ENCODE data around the gene ANTKMT.

ANTKMT gene

DNA sequence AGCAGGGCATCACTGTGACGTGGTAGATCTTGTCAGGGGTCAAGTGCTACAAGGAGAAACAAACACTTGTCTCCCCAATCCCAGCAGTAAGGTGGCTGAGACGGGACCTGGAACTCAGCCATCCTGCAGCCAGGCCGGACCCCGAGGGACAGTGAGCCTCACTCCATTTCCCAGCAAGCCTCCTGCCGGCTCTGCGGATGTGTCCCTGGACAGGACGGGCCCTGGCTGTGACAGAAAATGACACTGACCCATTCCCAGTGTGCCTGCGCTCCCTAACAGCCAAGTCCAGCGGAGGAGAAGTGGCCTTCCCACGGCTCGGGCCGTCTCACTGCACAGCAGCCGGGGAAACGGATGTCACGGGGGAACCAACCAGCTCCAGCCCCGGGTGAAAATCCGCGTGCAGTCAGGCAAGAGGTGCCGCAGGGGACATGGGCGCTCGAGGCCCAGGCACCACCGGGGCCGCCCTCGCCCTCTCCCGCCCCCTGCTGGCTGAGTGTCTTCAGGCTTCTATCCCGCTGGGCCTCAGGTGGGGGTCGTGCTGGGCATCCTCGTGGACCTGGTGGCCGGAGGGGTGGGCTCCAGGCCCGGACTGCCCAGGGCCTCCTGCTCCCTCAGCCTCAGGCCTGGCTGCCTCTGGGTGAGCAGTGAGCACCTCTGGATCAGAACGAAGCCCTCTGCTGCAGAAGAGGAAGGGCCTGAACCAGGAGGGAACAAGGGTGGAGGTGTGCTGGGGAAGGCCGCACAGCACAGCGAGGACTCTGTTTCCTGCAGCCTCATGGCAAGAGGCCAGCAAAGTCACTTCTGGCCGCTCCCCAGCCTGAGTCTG lies 12.6 kb downstream of the ANTKMT start:
- TF ChIP-seq POLR2AphosphoS5 (IDR thresholded peaks at IDR 0.05; ENCODE audit: low read depth, low read length) (no peak), TAF1 (IDR thresholded peaks at IDR 0.05; ENCODE audit: borderline replicate concordance, insufficient read depth, low read length) (no peak), FOXP2 (optimal IDR thresholded peaks at IDR 0.05; ENCODE audit: borderline replicate concordance, extremely low read depth, extremely low read length, insufficient read depth) (no peak), SIN3A (IDR thresholded peaks at IDR 0.05; ENCODE audit: borderline replicate concordance, insufficient read depth, low read length) (no peak)
- TF ChIP-seq, protein P1, sequence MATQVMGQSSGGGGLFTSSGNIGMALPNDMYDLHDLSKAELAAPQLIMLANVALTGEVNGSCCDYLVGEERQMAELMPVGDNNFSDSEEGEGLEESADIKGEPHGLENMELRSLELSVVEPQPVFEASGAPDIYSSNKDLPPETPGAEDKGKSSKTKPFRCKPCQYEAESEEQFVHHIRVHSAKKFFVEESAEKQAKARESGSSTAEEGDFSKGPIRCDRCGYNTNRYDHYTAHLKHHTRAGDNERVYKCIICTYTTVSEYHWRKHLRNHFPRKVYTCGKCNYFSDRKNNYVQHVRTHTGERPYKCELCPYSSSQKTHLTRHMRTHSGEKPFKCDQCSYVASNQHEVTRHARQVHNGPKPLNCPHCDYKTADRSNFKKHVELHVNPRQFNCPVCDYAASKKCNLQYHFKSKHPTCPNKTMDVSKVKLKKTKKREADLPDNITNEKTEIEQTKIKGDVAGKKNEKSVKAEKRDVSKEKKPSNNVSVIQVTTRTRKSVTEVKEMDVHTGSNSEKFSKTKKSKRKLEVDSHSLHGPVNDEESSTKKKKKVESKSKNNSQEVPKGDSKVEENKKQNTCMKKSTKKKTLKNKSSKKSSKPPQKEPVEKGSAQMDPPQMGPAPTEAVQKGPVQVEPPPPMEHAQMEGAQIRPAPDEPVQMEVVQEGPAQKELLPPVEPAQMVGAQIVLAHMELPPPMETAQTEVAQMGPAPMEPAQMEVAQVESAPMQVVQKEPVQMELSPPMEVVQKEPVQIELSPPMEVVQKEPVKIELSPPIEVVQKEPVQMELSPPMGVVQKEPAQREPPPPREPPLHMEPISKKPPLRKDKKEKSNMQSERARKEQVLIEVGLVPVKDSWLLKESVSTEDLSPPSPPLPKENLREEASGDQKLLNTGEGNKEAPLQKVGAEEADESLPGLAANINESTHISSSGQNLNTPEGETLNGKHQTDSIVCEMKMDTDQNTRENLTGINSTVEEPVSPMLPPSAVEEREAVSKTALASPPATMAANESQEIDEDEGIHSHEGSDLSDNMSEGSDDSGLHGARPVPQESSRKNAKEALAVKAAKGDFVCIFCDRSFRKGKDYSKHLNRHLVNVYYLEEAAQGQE (IDR thresholded peaks at IDR 0.05; ENCODE audit: insufficient read depth in 1 of 2, low read depth in 2 of 2, low read length in 2 of 2): no peak

DNA sequence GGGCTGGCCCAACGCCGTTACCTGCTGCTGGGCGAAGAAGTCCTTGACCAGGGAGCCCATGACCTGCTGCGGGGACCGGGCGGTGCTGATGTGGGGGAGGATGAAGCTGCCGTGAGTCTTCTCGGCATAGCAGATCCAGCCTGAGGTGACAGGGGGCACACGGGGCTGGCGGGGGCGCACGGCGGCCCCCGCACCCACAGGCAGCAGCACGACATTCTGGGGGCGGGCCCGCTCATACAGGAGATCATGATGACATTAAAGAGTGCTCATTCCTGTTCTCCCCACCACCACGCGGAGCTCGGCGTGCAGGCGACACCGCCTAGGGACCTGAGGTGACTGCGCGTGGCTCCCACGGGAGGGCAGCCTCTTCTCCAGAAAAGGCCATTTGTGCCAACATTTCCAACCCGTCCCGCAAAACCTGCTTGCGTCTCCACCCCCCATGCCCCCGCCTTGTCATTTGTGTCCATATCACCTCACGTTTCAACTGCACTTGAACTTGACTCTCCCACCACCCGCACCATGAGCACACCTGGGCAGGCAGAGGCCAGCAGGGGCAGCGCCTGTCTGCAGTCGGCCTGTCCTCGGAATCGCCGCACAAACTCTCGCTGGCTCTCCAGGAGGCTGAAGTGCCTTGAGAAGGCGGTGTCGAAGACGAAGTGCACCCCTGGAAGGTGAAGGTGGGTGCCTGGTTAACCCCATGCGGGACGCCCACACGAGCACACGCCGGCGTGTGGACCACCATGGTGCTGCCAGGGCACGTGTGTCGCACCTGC lies 13.4 kb downstream of the ANTKMT start:
- TF ChIP-seq, protein P1 (IDR thresholded peaks at IDR 0.05; ENCODE audit: insufficient read depth in 1 of 2, low read depth in 2 of 2, low read length in 2 of 2): no peak

DNA sequence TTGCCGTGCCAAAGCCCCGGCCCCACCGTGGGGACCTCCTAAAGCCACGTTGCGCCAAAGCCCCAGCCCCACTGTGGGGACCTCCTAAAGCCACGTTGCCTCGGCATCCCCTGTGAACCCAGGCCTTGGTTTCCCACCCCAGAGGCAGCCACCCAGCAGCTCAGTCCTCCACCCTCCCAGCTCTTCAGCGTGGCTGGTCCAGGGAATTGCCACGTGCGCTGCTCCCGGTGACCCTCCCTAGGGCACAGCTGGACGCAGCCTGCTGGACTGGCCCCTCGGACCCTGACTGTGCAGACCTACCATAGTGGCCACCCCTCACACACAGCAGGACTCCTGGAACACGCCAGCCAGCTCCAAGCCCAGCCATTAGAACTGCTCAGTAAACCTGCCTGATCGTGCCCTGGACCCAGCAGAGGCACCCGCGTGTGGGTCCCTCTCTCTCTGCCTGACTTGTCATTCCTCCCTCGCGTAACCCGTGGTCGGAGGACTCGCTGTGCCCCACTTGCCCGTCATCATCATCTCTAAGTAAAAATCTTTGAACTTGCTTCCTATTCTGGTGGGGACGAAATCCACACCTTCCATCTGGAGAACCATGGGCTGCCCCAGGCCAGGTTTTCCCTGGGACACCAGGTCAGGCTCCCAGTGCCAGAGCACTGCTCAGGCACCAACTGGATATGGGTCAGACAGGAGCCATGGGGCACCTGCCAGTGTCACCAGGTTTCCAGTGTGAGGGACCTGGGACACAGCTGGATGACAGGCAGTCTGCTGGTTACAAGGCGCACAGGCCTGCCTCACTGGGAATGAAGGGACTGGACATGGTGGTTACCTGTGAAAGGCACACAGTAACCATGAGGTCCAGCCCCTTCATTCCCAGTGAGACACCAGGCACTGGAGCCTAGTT lies 14.3 kb downstream of the ANTKMT start:
- TF ChIP-seq, protein P1 (IDR thresholded peaks at IDR 0.05; ENCODE audit: insufficient read depth in 1 of 2, low read depth in 2 of 2, low read length in 2 of 2): no peak
- TF ChIP-seq FOXP2 (optimal IDR thresholded peaks at IDR 0.05; ENCODE audit: borderline replicate concordance, extremely low read depth, extremely low read length, insufficient read depth) (no peak), SIN3A (IDR thresholded peaks at IDR 0.05; ENCODE audit: borderline replicate concordance, insufficient read depth, low read length) (no peak)

DNA sequence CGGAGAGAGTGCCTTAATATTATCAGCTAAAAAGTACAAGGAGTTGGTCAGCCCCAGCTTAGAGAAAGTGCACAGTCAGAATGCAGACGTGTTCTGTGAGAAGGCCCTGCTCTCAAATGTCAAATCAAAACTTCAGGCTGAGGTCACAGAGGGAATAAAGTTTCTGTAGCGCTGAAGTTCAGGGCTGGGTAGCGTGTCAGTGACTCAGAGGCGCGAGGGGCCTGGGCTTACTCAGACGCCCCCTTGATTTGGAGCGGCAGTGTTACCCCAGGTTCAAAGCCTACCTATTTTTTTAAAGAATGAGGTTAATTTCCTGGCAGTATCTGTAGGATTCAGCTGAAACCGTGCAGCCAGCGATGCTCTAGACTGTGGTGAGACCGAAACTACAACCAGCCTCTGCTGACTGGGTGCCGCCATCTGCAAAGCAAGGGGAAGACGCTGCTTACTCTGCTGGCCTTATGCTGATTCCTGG lies 15.1 kb downstream of the ANTKMT start:
- TF ChIP-seq FOXP2 (optimal IDR thresholded peaks at IDR 0.05; ENCODE audit: borderline replicate concordance, extremely low read depth, extremely low read length, insufficient read depth): no peak
- TF ChIP-seq SIN3A (IDR thresholded peaks at IDR 0.05; ENCODE audit: borderline replicate concordance, insufficient read depth, low read length): no peak
- TF ChIP-seq TAF1 (IDR thresholded peaks at IDR 0.05; ENCODE audit: borderline replicate concordance, insufficient read depth, low read length): no peak
- TF ChIP-seq POLR2AphosphoS5 (IDR thresholded peaks at IDR 0.05; ENCODE audit: low read depth, low read length): no peak
- TF ChIP-seq, protein P1 (IDR thresholded peaks at IDR 0.05; ENCODE audit: insufficient read depth in 1 of 2, low read depth in 2 of 2, low read length in 2 of 2): no peak
